CD4-positive, alpha-beta T cell treated with Interleukin-2 at 100 ng/mL for 4 hours (primary cell): Measurements from ENCODE around the gene TRERF1.

Experiments used
- DNase-seq: peaks from one replicate; pipeline ENCODE4 v3.0.0-alpha.2; 2020; ENCODE audit warnings: low spot score

TRERF1 gene

DNA sequence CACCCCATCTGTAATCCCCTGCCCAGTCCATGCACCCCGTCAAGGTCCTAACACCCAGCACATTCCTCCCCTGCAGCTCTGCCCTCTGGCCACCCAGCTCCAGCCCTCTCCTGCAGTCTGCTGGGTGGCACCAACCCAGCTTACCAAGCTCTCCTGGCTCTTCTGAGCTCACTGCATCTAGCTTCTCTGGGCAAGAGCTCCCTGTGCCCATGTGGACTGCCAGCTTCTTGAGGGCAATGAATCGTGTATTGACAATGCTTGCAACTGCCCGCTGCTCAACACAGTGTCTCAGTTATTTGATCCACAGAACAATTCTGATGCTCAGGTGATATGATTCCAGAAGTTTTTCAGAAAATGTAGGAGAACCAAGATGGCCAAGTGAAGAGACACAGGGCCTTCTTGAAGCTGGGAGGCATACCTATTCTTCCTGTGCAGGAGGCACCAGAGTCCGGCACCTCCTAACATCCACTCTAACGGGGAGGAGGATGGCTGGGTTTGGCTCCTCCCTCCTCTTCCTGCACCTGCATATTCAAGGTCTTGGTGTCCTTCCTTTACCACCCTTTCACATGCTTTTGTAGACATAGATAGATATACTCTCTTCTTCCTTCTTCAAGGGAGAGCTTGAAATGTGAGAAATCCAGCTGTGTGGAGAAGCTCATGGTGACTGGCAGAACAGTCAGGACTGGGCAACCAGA is 85.6 kb downstream of the TRERF1 start:
- no peak for DNase-seq

DNA sequence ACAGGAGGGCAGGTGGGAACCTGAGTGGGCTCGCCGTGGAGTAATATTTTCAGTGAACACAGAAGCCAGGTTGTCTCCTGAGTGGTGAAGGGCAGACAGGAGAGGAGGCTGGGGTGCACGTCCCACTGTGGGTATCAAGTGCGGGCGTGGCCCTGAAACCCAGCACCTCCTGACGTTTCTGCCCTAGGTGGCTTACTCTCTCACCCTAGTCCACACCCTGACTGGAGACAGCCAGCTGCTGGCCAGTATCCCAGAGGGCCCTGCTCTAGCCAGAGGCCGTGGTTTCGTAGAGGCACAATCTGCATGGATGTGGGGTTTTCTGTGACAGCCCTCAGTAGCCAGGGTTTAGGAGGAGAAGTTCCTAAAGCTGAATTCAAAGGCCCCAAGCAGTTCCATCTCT is 86.7 kb downstream of the TRERF1 start:
- no peak for DNase-seq

DNA sequence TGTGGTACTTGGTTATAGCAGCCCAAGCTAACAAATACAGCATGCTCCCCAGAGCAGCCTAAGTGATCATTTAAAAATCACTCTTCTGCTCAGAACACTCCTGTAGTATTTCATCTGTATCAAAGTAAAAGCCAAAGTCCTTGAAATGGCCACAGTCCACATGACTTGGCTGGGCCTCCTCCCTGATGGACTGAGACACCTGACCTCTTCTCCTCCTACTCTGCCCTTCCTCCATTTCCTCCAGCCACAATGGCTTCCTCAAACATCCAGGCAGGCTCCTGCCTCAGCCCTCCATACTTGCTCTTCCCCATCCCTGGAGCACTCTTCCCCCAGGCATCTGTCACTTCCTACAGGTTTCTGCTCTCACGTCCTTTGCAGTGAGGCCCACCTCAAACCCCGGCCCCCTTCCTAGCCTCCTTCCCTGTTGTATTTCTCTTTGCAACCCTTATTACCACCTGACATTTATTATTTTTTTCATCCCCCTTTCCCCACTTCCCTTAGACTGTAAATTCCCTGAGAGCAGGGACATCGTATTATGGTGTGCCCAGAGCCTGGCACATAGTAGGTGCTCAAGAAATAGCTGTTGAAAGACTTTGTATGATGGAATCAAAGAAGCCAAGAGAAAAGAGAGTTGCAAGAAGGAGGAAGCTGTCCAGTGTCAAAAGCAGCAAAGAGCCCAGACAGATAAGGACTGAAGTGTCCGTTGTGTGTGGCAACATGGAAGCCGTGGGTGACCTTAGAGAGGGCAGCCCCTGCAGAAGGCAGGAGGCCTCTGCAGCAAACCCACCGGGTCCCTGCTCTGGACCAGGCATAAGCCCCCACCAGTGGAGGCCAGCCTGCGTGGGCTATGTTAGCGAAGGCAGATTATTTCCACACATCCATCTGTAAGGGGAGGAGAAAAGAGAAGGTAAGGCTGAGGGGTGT is 87.5 kb downstream of the TRERF1 start:
- DNase-seq, result no peak

DNA sequence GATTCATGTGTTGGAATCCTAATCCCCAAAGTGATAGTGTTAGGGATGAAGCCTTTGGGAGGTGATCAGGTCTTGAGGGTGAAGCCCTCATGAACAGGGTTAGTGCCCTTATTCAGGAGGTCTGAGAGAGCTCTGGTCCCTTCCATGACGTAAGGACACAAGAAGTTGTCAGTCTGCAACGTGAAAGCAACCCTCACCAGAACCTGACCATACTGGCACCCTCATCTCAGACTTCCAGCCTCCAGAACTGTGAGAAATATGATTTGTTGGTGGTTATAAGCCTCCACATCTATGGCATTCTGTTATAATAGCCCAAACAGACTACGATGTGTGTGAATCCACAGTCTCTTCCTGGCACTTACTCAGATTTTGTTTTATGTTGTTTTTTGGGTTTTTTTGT is 90.7 kb downstream of the TRERF1 start:
- no peak for DNase-seq

DNA sequence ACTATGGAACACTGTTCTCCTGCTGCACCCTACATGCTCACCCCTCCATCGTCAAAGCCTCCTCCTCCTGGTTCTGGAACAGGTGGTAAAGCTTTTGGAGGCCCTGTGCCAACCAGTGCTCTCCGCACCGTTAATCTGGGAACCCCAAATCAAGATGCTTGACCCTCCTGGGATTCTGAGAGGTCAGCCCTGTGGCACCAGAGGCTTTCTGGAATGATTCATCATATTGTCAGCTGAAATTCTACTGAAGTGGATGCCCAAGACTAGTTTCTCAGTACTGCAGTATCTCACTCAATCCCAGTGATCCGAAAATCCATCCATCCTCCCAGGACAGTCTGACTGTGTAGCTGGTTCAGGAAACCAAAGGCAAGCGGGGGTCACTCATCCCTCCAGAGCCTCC is 92.7 kb downstream of the TRERF1 start:
- no peak for DNase-seq

DNA sequence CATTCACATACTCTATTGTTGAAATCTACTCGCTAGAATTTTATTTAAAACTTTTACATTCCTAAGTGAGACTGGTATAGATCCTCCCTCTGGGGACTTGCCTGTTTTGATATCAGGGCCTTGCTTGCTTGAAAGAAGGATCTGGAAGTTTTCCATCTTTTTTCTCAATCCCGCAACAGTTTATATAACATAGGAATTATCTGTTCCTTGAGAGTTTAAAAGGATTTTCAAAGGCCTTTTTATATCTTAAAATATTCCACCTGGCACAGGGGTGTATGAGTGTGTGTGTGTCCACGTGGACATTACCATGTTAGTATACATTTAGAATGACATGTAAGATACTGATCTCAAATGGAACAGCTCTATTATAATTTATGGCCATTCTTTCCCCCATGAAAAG is 96.3 kb downstream of the TRERF1 start:
- no peak for DNase-seq

DNA sequence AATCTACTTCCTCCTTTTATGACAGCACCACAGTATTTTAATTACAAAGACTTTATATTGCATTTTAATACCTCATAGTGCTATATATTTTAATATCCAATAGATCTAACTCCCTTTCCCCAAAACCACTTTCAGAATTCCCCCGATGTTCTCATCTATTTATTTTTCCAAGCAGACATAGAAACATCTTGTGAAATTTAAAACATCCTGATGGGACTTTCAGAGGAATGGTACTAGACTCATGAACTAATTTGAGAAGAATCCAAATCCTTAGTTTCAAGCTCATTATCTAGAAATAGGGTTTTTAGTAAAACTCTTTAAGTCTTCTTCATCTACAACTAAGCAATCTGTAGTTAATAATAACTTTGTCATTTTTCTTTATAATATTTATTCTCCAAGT is 97.0 kb downstream of the TRERF1 start:
- no peak for DNase-seq

DNA sequence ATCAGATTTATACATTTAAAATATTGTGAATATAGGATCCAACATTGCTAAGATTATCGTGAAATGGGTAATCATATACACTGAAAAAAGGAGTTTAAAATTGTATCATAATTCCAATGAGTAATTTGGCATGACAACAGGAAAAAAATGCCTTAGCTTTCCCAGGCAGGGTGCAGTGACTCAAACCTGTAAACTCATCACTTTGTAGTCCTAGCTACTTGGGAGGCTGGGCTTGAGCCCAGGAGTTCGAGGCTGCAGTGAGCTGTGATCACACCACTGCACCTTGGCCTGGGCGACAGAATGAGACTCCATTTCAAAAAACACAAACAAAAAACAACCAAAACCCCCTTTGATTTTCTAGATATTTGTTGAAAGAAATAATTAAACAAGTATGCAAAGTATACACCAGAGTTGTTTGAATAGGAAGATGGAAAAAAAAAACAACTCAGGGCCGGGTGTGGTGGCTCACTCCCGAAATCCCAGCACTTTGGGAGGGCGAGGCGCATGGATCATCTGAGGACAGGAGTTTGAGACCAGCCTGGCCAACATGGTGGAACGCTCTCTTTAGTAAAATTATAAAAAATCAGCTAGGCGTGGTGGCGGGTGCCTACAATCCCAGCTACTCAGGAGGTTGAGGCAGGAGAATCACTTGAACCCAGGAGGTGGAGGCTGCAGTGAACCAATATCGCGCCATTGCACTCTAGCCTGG is 98.7 kb downstream of the TRERF1 start:
- DNase-seq, result no peak

DNA sequence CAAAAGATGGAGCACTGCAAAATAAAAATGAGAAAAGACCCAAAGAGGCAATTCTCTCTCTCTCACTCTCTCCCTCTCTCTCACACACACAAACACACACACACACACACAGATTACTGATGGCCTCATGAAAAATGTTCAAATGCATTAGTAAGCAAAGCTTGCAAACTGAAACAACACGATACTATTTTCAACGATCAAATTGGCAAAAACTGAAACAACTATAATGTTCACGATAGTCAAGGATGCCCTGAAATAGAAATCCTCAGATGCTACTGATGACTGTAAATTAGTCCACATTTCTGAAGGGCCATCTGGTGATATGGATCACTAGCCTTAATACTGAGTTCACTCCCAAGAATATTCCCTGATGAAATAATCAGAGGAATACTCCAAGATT is 100.8 kb downstream of the TRERF1 start:
- DNase-seq, result no peak

DNA sequence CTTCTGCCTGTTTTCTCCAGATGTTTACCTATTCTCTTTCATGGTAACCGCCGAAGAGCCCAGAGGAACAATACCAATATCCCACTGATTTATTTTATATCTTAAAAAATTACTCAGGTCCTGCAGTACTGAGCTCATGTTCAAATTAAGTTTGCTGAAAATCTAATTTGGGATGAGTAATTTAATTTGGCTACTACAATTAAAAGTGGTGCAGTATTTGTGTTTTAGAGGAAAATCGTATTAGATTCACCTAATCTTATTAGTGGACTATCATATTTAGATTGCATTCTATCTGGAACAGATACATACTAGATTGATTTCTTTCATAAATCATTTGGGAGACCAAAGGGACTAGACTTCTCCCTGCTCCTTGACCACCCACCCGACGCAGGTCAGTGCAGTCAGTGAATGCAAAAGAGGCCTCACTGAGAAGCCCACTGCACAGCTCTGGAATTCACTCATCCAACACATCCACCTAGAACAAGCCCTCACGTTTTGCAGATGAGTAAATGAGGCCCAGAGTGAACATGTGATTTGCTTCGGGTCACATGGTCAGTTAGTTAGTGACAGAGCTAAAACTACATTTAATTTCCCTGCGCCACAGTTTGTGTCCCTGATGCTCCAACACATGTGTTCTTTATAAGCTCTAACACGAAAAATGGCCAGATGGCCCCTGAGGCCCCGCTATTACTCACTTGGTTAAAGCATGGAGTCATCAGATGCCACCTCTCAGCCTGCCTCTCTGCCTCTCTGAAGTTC is 101.8 kb downstream of the TRERF1 start:
- no peak for DNase-seq

DNA sequence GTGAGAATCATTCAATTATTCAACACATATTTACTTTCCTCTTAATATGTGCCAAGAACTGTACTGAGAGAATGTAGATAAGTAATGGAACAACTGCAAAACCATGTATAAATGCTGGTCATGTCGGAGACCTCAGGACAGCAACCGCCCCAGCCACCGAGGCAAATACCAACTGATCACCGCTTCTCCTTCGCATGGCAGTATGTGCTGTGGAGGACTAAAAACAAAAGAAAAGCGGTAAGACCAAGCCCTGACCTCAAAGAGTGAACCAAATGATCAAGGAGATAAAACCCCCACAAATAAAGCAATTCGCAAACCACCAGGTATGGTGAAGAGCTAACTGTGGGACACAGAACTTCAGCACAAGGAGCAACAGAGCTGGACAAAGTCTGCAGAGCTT is 104.3 kb downstream of the TRERF1 start:
- DNase-seq, result no peak

DNA sequence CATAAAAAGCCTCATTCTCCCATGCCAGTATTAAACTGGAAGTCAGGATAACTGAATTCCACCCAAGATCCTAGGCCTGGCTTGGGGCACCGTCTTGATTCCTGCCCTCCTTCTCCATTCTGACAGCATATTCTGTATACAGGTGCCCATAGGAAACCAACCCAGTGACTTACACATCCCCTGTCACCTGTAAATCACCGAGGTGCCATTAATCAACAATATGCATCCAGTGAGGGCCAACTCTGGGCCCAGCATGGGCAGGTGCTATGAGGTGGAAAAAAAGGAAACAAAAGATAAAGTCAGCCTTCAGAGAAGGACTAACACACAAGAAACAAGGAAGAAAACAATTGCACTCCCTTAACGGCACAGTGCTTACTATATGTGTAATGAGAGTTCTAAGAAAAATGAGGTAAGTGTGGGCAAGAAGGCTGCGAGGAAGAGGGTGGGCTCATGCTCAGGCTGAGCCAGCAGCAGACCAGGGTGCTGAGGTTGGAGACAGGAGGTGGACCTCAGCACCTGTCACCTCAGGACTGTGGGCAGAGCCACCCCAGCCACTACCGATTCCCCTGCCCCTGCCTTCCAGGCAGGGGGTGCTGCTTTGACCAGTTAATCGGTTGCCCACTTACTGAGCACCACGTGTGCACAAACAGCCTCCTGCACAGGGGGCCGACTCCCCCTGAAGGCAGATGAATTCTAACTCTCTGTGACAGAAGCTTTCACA is 105.9 kb downstream of the TRERF1 start:
- peak; percentile 42 for DNase-seq

DNA sequence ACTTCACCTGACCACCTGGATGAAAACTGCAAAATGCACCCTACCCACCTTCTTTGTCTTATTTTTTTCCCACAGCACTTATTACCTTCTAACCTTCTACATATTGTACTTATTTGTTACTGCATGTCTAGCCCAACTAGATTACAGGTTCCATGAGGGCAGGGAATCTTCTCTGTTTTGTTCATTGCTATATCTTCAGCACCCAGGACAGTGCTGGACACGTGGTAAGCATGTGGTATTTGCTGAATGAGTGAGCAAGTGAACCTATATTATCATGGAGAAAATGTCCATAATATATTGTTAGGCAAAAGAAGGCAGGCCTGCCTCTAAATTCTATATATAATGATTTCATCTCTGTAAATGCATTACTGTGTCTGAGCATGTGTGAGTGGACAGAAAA is 107.0 kb downstream of the TRERF1 start:
- DNase-seq, result no peak

DNA sequence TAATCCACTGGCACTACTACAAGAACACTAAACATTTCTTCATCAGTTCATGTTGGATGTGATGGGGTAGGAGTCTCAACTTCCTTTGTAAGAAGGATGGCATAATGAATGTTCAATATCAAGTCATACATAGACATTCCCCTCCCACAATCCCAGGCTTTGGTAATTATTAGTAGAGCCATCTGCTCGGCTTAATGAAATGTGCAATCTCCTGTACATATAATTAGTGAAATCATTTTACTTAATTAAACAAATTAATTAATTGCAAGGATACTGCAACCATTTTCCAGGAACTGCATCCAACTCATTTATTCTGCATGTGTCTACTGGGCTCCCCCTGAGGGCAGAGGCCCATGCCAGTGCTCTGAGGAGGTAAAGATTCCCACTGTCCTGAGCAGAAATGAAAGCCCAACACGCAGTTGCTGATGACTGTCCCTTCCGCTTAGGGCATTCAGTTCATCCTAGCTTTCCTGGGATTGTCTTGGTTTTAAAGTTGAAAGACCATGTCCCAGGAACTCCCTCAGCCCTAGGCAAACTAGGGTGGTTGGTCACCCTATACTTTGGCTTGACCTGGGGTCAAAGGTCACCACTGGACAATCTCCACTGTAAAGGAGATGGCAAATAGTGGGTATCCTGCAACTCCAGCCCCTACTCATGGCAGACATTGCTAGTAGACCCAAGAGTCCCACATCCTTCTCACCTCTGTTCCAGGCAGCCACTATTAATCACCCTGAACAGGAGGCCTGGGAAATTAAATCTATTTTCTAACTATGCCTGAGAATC is 109.8 kb downstream of the TRERF1 start:
- DNase-seq, result no peak

DNA sequence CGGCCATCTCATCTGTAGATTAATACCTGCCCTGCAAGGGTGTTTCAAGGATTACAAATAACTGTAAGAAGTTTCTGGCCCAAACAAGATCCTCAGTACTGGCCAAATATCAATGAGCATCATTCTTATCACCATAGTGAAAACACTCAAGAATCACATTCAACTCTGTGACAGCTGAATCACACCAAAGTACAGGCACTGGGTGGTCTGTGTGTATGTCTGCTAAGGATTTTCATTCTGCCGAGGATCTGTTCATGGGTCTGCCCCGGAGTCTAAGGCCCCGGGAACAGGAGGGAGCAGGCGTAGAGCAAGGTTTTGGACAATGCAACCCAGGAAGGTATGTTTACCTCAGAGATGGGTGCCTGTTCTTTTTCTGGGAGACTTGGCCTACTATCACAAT is 110.5 kb downstream of the TRERF1 start:
- DNase-seq, result no peak

DNA sequence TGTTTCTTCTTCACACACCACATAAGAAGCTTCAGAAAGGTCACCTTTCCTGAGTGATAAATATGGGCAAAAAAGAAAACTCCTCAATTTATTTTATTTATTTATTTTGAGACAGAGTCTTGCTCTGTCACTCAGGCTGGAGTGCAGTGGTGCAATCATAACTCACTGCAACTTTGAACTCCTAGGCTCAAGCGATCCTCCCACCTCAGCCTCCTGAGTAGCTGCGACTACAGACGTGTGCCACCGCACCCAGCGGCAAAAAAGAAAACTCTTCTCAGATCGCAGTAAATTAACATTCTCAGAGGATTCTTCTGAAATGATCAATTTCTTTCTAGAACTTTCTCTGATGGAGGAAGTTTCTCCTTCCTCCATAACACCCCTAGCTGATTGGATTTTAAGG is 111.2 kb downstream of the TRERF1 start:
- DNase-seq, result no peak

DNA sequence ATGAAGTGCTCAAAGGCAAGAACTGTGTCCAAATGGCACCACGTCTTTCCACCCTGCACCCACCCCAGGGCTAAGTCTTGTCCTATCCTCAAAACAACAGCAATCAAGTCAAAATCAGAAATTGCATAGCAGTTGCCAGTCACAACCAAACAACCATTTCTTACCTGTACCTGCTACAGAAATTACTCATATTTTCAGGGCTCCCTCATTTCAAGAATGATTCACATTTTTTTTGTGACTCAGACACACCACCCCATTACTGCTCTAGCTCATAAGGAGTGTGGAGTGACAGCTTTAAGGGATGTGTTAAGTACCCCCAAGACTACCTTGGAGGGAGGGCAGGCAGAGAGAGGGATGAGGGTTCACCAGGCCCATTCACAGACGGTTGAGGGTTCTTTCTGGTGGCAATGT is 111.7 kb downstream of the TRERF1 start:
- DNase-seq, result peak; percentile 40

DNA sequence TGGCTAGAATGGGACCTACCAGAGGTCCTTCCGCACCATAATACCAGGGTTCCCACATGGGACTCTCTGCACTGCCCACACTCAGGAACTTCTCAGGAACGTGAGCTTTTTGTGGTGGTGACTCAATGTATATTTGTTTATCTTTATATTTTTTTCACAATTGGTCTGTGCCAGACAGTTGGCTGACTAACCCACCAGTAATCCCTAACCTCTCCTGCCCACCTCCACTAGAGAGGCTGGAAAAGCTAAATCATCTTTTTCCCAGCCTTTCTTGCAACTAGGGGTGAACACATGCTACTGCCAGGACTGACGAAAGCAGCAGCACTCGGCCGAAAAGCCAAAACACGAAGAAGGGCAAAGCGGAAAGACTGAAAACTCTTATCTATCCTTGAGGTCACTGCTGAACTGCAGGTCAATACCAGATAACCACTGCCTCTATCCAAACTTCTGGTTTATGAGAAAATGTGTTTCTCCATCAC is 112.9 kb downstream of the TRERF1 start:
- no peak for DNase-seq

DNA sequence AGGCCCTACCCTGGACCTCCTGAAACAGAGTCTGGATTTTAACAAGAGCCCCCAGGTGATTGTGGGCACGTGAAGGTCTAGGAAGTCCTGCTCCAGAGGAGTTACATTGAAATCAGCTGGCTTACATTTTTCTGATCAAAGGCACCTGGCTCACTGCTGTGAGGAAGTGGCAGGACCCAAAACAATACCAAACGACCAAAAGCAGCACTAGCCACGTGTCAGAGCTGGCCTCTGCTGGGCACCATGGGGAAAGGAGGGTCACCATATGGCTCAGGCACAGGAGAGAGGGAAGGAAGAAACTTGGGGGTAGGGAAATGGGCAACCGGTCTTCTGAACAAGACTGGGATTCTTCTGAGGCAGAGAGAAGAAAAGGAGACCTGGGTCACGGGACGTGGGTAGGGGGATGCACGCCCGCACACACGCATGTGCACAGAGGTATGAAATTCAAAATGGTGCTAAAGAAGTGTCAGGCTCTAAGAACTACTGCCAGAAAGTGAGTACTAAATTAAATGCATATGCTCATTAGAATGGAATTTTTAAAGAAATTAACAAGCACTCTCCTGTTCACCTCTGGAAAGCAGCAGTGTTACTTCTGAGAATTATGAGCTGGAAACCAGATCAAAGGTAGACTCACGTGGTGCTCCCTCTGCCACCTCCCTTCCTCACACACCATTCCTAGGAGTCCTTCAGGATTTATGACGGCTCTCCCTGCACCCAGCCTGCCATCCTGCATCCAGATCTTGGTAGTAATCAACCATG is 113.6 kb downstream of the TRERF1 start:
- no peak for DNase-seq

DNA sequence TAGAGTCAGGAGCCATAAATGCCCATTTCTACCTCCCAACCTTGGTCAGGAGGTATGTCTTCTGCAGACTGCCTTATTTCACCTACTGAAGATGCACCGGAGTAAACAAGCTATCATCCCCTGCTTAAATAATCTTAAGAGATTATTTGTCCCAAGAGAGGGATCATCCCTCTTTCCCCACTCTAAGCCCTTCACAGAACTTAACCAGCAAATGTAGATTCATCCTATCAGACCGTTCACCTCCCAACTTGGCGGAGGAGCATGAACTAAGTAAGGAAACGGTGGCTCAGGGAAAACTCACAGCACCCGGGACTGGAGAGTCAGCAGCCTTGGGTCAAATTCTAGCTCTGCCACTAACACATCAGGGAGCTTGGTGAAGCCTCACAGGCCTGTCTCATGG is 115.3 kb downstream of the TRERF1 start:
- DNase-seq, result no peak
